Mucosa of stomach (tissue), 1 donor: ENCODE results near the gene PCSK5.
"Not testable (repeated sequence)": the region's sequence is repeated elsewhere in the genome, so short reads cannot be mapped to it uniquely, and the experiment has no call there.

Source experiments
- H3K27me3 ChIP-seq: one replicate; pipeline ENCODE4 v1.7.0; 2013; ENCODE audit warnings: mild to moderate bottlenecking, low read length; ENCODE audit not compliant: control insufficient read depth, insufficient read depth
- H3K36me3 ChIP-seq: one replicate; pipeline ENCODE4 v1.7.0; 2013; ENCODE audit warnings: low read length; ENCODE audit not compliant: control insufficient read depth, insufficient read depth
- H3K4me1 ChIP-seq: one replicate; pipeline ENCODE4 v1.7.0; 2013; ENCODE audit warnings: mild to moderate bottlenecking, low read length; ENCODE audit not compliant: control insufficient read depth, insufficient read depth
- H3K4me3 ChIP-seq: one replicate; pipeline ENCODE4 v1.7.0; 2013; ENCODE audit warnings: low read length
- H3K9ac ChIP-seq: one replicate; pipeline ENCODE4 v1.7.0; 2013; ENCODE audit warnings: mild to moderate bottlenecking, low read length, moderate library complexity
- H3K9me3 ChIP-seq: one replicate; pipeline ENCODE4 v1.7.0; 2013; ENCODE audit warnings: mild to moderate bottlenecking, low read length, moderate library complexity; ENCODE audit not compliant: control insufficient read depth
- donor health status: Pancreatic carcinoma.

PCSK5 gene

GRCh38 chr9:75890472-75891276 is at the start of gene PCSK5:
Gene PCSK5 (plus strand): TSS chr9:75890673. CDS start chr9:75891182, 509 bp downstream.
- H3K9me3 ChIP-seq = no peaks in the 10 kb centered on the region
- H3K36me3 ChIP-seq = no peaks in the 10 kb centered on the region
- H3K4me1 ChIP-seq = peaks cover 10% of the 10 kb centered on the region
- no peaks in the 10 kb centered on the region for H3K27me3 ChIP-seq
- peak within 1 kb of the TSS; percentile 65 for H3K4me3 ChIP-seq
- H3K9ac ChIP-seq = peak within 1 kb of the TSS; percentile 67

GRCh38 chr9:75844321-75844720 is 46.2 kb upstream of the PCSK5 start:
- Histone ChIP-seq H3K4me3 (no peak overlapping the region), H3K9ac (no peak overlapping the region), H3K27me3 (no peaks in the 10 kb centered on the region), H3K4me1 (no peaks in the 10 kb centered on the region), H3K9me3 (no peaks in the 10 kb centered on the region), H3K36me3 (no peaks in the 10 kb centered on the region)

- Histone ChIP-seq H3K9me3 (no peaks in the 10 kb centered on the region), H3K36me3 (no peaks in the 10 kb centered on the region), H3K9ac (no peak overlapping the region), H3K4me3 (no peak overlapping the region), H3K27me3 (no peaks in the 10 kb centered on the region), H3K4me1 (no peaks in the 10 kb centered on the region)
These were observed 44.7 kb upstream of the PCSK5 start for GRCh38 chr9:75845806-75846205.

GRCh38 chr9:75847085-75847484 is 43.4 kb upstream of the PCSK5 start:
- no peaks in the 10 kb centered on the region for H3K9me3 ChIP-seq
- H3K4me1 ChIP-seq = peaks cover 6% of the 10 kb centered on the region
- H3K9ac ChIP-seq = no peak overlapping the region
- H3K36me3 ChIP-seq = no peaks in the 10 kb centered on the region
- no peaks in the 10 kb centered on the region for H3K27me3 ChIP-seq
- no peak overlapping the region for H3K4me3 ChIP-seq

- no peak overlapping the region for H3K9ac ChIP-seq
- H3K9me3 ChIP-seq = no peaks in the 10 kb centered on the region
- H3K36me3 ChIP-seq = no peaks in the 10 kb centered on the region
- no peak overlapping the region for H3K4me3 ChIP-seq
- H3K4me1 ChIP-seq = peaks cover 6% of the 10 kb centered on the region
- no peaks in the 10 kb centered on the region for H3K27me3 ChIP-seq
These were observed 39.8 kb upstream of the PCSK5 start for GRCh38 chr9:75850459-75851200.

GRCh38 chr9:75851917-75852316 is 38.6 kb upstream of the PCSK5 start:
- Histone ChIP-seq H3K4me3 (no peak overlapping the region), H3K4me1 (peaks cover 6% of the 10 kb centered on the region), H3K9ac (no peak overlapping the region), H3K27me3 (no peaks in the 10 kb centered on the region), H3K9me3 (no peaks in the 10 kb centered on the region), H3K36me3 (no peaks in the 10 kb centered on the region)

GRCh38 chr9:75852746-75853145 is 37.7 kb upstream of the PCSK5 start:
- no peaks in the 10 kb centered on the region for H3K9me3 ChIP-seq
- H3K4me3 ChIP-seq = no peak overlapping the region
- peaks cover 6% of the 10 kb centered on the region for H3K4me1 ChIP-seq
- H3K36me3 ChIP-seq = no peaks in the 10 kb centered on the region
- H3K27me3 ChIP-seq = no peaks in the 10 kb centered on the region
- H3K9ac ChIP-seq = no peak overlapping the region

- H3K4me3 ChIP-seq = no peak overlapping the region
- H3K36me3 ChIP-seq = no peaks in the 10 kb centered on the region
- no peak overlapping the region for H3K9ac ChIP-seq
- peaks cover 6% of the 10 kb centered on the region for H3K4me1 ChIP-seq
- H3K27me3 ChIP-seq = no peaks in the 10 kb centered on the region
- no peaks in the 10 kb centered on the region for H3K9me3 ChIP-seq
These were observed 35.0 kb upstream of the PCSK5 start for GRCh38 chr9:75855509-75855908.

GRCh38 chr9:75858497-75859092 is 31.9 kb upstream of the PCSK5 start:
- H3K36me3 ChIP-seq = no peaks in the 10 kb centered on the region
- no peaks in the 10 kb centered on the region for H3K9me3 ChIP-seq
- no peaks in the 10 kb centered on the region for H3K4me1 ChIP-seq
- H3K4me3 ChIP-seq = no peak overlapping the region
- no peak overlapping the region for H3K9ac ChIP-seq
- H3K27me3 ChIP-seq = no peaks in the 10 kb centered on the region

GRCh38 chr9:75864266-75864665 is 26.2 kb upstream of the PCSK5 start:
- H3K9ac ChIP-seq = no peak overlapping the region
- no peaks in the 10 kb centered on the region for H3K9me3 ChIP-seq
- no peaks in the 10 kb centered on the region for H3K36me3 ChIP-seq
- no peaks in the 10 kb centered on the region for H3K4me1 ChIP-seq
- no peaks in the 10 kb centered on the region for H3K27me3 ChIP-seq
- H3K4me3 ChIP-seq = no peak overlapping the region

- Histone ChIP-seq H3K4me1 (no peaks in the 10 kb centered on the region), H3K9me3 (no peaks in the 10 kb centered on the region), H3K9ac (no peak overlapping the region), H3K4me3 (no peak overlapping the region), H3K27me3 (no peaks in the 10 kb centered on the region), H3K36me3 (no peaks in the 10 kb centered on the region)
These were observed 24.1 kb upstream of the PCSK5 start for GRCh38 chr9:75866273-75866871.

GRCh38 chr9:75868526-75868925 is 21.9 kb upstream of the PCSK5 start:
- H3K4me1 ChIP-seq, H3K27me3 ChIP-seq, H3K36me3 ChIP-seq, H3K9me3 ChIP-seq, H3K4me3 ChIP-seq, H3K9ac ChIP-seq: not testable (repeated sequence)
